Gastrocnemius medialis (tissue), 4 donors: ENCODE results near the gene MAML3. TPM values are rescaled to one million over a fixed set of nuclear protein-coding genes. Genes with fewer than 3 reads are reported as not detected.
A peak's percentile ranks its signal among the peaks of the same experiment; 100 is the strongest.

Experiments used
- ATAC-seq, 2 donors: fragments of 150-250 bp; one replicate each; pipeline ENCODE4 v1.9.1; 2016
- DNase-seq, 2 donors: peaks; one replicate each; pipeline ENCODE4 v3.0.0-alpha.2; 2019
- H3K27ac ChIP-seq, 4 donors: fragments of 200-600 bp; sonication (generic); 1 replicate in 1 of 4; 2 replicates in 3 of 4; pipeline ENCODE4 v1.5.1; 2016 to 2018; ENCODE audit warnings: mild to moderate bottlenecking in 2 of 4, moderate library complexity in 1 of 4
- H3K27me3 ChIP-seq, 3 donors: fragments of 200-600 bp; sonication (generic) in 2 of 3; 1 replicate in 1 of 3; 2 replicates in 2 of 3; pipeline versions ENCODE4 v1.5.1 to v1.6.0; 2016 to 2019; ENCODE audit warnings: mild to moderate bottlenecking in 1 of 3, moderate library complexity in 1 of 3
- H3K36me3 ChIP-seq, 2 donors: fragments of 200-600 bp; sonication (generic) in 1 of 2; one replicate each; pipeline ENCODE4 v1.5.1; 2017 to 2018
- H3K4me1 ChIP-seq, 2 donors: fragments of 200-600 bp; sonication (generic) in 1 of 2; one replicate each; pipeline ENCODE4 v1.5.1; 2016 to 2017; ENCODE audit warnings: mild to moderate bottlenecking in 2 of 2
- H3K4me3 ChIP-seq, 4 donors: fragments of 200-600 bp; sonication (generic) in 3 of 4; 1 replicate in 1 of 4; 2 replicates in 3 of 4; pipeline ENCODE4 v1.5.1; 2016 to 2019; ENCODE audit warnings: mild to moderate bottlenecking in 2 of 4
- H3K9me3 ChIP-seq, 3 donors: fragments of 200-600 bp; sonication (generic) in 2 of 3; 1 replicate in 1 of 3; 2 replicates in 2 of 3; pipeline ENCODE4 v1.5.1; 2016 to 2019
- POLR2A ChIP-seq, 2 donors: fragments of 450-650 bp; IDR thresholded peaks; one replicate each; pipeline ENCODE4 v1.6.1; 2017; ENCODE audit warnings: antibody characterized with exemption in 2 of 2, mild to moderate bottlenecking in 2 of 2, moderate library complexity in 2 of 2
- in situ Hi-C, 4 donors: fragments of 200-750 bp; cut with MboI; loops; one replicate each; pipeline versions ENCODE4 v1.15.0 to v1.8.0; 2017; ENCODE audit warnings: low sequenced_read_pairs in 4 of 4
- intact Hi-C: fragments of 100-400 bp; cut with DNase I; formaldehyde crosslinking; loops from one replicate; pipeline ENCODE4 v1.15.1; 2023; ENCODE audit warnings: low total_unique reads
- total RNA-seq, 4 donors: library from RNA; depleted of rRNA; stranded (reverse); fragments of >200 nt; gene quantifications; one replicate each; pipeline versions ENCODE4 v1.1.0 to v1.2.3, GENCODE V29; 2016
- TF ChIP-seq, protein P1 (sequence below), 5 experiments: fragments of 450-650 bp in 3 of 5; fragments of 200-600 bp in 2 of 5; sonication (generic) in 2 of 5; IDR thresholded peaks in 4 of 5; conservative IDR thresholded peaks in 1 of 5; 1 replicate in 4 of 5; 2 replicates in 1 of 5; pipeline ENCODE4 v1.5.1; 2016 to 2019; ENCODE audit warnings: antibody characterized with exemption in 5 of 5, mild to moderate bottlenecking in 3 of 5, moderate library complexity in 3 of 5

Gene MAML3
- total RNA-seq, result 1 to 10 TPM in 3 of 4 donors, under 1 TPM in 1; 0.98 to 1.5 (median 1.4) TPM

DNA sequence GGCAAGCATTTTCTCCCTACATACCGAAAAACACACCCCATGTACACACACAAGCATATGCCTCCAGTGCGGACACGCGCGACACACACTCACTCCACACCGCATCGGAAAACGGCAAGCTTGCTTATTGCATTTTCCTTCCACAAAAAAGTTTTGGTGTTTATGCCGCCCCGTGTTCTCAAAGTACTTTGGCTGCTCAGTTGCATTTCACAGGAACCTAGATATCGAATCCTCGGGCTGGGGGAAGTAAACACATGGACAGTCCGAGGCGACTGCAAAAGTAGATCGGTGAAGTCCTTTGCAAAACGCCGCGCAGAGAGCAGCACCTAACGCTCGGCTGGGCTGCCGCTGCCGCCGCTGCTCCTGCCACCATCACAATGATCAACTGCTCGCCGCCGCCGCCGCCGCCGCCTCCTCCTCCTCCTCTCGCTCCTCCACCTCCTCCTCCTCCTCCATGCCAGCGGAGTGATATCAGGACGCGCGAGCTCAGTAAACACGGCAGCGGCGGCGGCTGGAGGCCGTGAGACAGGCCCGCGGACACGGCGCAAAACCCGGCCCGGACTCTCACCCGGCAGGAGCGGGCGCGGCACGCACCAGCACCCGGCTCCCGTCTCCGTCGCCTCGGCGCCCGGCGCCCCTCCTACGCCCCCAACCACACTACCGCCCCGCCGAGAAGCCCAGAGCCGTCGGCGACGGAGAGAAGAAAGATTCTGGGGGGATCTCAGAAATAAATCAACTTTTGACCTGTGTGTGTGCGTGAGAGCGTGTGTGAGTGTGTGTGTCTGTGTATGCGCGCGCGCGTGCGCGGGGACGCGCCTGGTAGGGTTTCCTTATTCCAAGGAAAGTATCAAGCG, at the start of gene MAML3:
MAML3 (minus strand) TSS at position 467 of the 854 bp plus-strand sequence. CDS start 857 bp downstream, outside the sequence.
- no peaks in the 10 kb centered on the region for H3K36me3 ChIP-seq
- peaks cover 0 to 11% of the 10 kb centered on the region in 2 donors for H3K4me1 ChIP-seq
- in situ Hi-C loops (loop anchor here (5.0 to 25.0 kb wide), 5 partner anchors 81 to 422 kb away; no protein-coding TSS in a partner anchor), intact Hi-C loops (loop anchor here (1.0 to 10.0 kb wide), 14 partner anchors 85 to 977 kb away; partner anchors contain the start of genes ELF2, ELMOD2, NAA15 and NDUFC1)
- H3K4me3 ChIP-seq, result peak within 1 kb of the TSS; percentile 68 to 92 (median 88)
- DNase-seq, result peak; percentile 91 to 93
- peak within 1 kb of the TSS; percentile 93 to 97 (median 94) for H3K27ac ChIP-seq
- no peaks in the 10 kb centered on the region for H3K27me3 ChIP-seq
- ATAC-seq, result peak; percentile 69 to 74
- TF ChIP-seq POLR2A (IDR thresholded peaks at IDR 0.05), result peak; percentile 55 to 84
- TF ChIP-seq, protein P1, sequence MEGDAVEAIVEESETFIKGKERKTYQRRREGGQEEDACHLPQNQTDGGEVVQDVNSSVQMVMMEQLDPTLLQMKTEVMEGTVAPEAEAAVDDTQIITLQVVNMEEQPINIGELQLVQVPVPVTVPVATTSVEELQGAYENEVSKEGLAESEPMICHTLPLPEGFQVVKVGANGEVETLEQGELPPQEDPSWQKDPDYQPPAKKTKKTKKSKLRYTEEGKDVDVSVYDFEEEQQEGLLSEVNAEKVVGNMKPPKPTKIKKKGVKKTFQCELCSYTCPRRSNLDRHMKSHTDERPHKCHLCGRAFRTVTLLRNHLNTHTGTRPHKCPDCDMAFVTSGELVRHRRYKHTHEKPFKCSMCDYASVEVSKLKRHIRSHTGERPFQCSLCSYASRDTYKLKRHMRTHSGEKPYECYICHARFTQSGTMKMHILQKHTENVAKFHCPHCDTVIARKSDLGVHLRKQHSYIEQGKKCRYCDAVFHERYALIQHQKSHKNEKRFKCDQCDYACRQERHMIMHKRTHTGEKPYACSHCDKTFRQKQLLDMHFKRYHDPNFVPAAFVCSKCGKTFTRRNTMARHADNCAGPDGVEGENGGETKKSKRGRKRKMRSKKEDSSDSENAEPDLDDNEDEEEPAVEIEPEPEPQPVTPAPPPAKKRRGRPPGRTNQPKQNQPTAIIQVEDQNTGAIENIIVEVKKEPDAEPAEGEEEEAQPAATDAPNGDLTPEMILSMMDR (IDR thresholded peaks at IDR 0.05 in 4 of 5, conservative IDR thresholded peaks at IDR 0.05 in 1 of 5), result peak in 4 of 5 experiments; percentile 4 to 40 (median 21)
- H3K9me3 ChIP-seq, result no peaks in the 10 kb centered on the region

DNA sequence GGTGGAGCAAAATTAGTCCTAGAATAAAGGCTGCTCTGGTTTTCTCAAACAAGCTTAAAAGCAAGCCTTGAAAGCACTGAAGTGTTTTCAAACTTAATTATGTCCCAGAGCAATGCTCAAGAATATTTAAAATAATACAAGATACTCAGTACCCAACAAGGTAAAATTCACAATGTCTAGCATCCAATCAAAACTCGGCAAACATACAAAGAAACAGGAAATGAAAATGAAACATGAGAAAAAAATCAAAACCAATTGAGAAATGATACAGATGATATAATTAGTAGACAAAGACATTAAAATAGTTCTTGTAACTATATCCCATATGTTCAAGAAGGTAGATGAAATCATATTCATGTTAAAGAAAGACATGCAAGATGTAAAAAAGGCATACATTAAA, 45.0 kb upstream of the MAML3 start:
- no peak for ATAC-seq
- in situ Hi-C loops (no loop called here), intact Hi-C loops (no loop called here)
- Histone ChIP-seq H3K9me3 (no peaks in the 10 kb centered on the region), H3K4me1 (no peaks in the 10 kb centered on the region), H3K36me3 (no peaks in the 10 kb centered on the region), H3K4me3 (no peak overlapping the region), H3K27me3 (no peaks in the 10 kb centered on the region), H3K27ac (no peak overlapping the region)
- TF ChIP-seq POLR2A (IDR thresholded peaks at IDR 0.05), result no peak
- TF ChIP-seq, protein P1 (IDR thresholded peaks at IDR 0.05 in 4 of 5, conservative IDR thresholded peaks at IDR 0.05 in 1 of 5), result no peak
- no peak for DNase-seq

- H3K9me3 ChIP-seq, result no peaks in the 10 kb centered on the region
- H3K27ac ChIP-seq, result no peak overlapping the region
- TF ChIP-seq, protein P1 (IDR thresholded peaks at IDR 0.05 in 4 of 5, conservative IDR thresholded peaks at IDR 0.05 in 1 of 5), result no peak
- TF ChIP-seq POLR2A (IDR thresholded peaks at IDR 0.05), result no peak
- H3K36me3 ChIP-seq, result no peaks in the 10 kb centered on the region
- no peak for ATAC-seq
- no peaks in the 10 kb centered on the region for H3K27me3 ChIP-seq
- no peak overlapping the region for H3K4me3 ChIP-seq
- in situ Hi-C loops, result no loop called here
- DNase-seq, result no peak
- no peaks in the 10 kb centered on the region for H3K4me1 ChIP-seq
- intact Hi-C loops, result no loop called here
Measured at GRCh38 chr4:140195806-140196205, 41.8 kb upstream of the MAML3 start.

- H3K36me3 ChIP-seq, result no peaks in the 10 kb centered on the region
- in situ Hi-C loops, result no loop called here
- ATAC-seq (no peak), DNase-seq (no peak)
- TF ChIP-seq, protein P1 (IDR thresholded peaks at IDR 0.05 in 4 of 5, conservative IDR thresholded peaks at IDR 0.05 in 1 of 5), result no peak
- no peak for TF ChIP-seq POLR2A (IDR thresholded peaks at IDR 0.05)
- no peaks in the 10 kb centered on the region for H3K27me3 ChIP-seq
- H3K27ac ChIP-seq, result no peak overlapping the region
- H3K9me3 ChIP-seq, result no peaks in the 10 kb centered on the region
- intact Hi-C loops, result no loop called here
- no peaks in the 10 kb centered on the region for H3K4me1 ChIP-seq
- no peak overlapping the region for H3K4me3 ChIP-seq
Measured at GRCh38 chr4:140189805-140190204, 35.8 kb upstream of the MAML3 start.
